Measurements from ENCODE around the gene WDR46. TPM values are rescaled to one million over a fixed set of nuclear protein-coding genes. Genes with fewer than 3 reads are reported as not detected.
A peak's percentile ranks its signal among the peaks of the same experiment; 100 is the strongest.

Gene WDR46
- total and polyA plus RNA-seq, 2 donors (not counting 3 experiments of a cell fraction or from before 2014, with no cell fraction given): 61.4 to 71.2 TPM

DNA sequence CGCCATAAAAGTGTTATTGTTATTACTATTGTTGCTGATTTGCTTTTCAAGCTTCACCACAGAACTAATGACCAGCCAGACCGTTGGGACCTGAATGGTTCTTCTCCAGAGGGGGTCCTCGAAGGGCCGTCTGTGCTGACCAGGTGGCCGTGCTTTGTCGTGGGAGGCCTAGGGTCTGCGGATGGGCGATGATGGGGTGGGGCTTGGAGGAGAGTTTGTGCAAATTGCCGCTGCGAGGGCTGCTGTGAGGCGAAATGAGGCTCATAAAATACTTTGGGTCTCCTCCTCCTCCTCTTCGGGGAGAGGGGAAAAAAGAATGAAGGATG is 34.5 kb upstream of the WDR46 start:
- H3K4me2 ChIP-seq (ENCODE audit: insufficient read depth, low read length): peak overlapping the region; percentile 65
- intact Hi-C loops (cut with micrococcal nuclease): loop anchor here (1.0 kb wide), 2 partner anchors 52 to 68 kb away; partner anchors contain the start of genes KIFC1 and VPS52
- H3K9me1 ChIP-seq (replicated peaks; ENCODE audit: control insufficient read depth, extremely low read depth, insufficient read depth, low read length): no peaks in the 10 kb centered on the region
- no peak overlapping the region for H3K9ac ChIP-seq (replicated peaks; ENCODE audit: extremely low read depth, insufficient read depth, low read length)
- dilution Hi-C loops (cut with MboI; ENCODE audit: extremely low pct_ligation_motif_present, low sequenced_read_pairs): no loop called here
- H4K20me1 ChIP-seq (replicated peaks; ENCODE audit: control insufficient read depth, extremely low read depth, insufficient read depth, low read length): no peaks in the 10 kb centered on the region
- peaks cover 43% of the 10 kb centered on the region for H3K4me1 ChIP-seq (ENCODE audit: control insufficient read depth, extremely low read depth, insufficient read depth, low read length)
- TF ChIP-seq, protein P1, sequence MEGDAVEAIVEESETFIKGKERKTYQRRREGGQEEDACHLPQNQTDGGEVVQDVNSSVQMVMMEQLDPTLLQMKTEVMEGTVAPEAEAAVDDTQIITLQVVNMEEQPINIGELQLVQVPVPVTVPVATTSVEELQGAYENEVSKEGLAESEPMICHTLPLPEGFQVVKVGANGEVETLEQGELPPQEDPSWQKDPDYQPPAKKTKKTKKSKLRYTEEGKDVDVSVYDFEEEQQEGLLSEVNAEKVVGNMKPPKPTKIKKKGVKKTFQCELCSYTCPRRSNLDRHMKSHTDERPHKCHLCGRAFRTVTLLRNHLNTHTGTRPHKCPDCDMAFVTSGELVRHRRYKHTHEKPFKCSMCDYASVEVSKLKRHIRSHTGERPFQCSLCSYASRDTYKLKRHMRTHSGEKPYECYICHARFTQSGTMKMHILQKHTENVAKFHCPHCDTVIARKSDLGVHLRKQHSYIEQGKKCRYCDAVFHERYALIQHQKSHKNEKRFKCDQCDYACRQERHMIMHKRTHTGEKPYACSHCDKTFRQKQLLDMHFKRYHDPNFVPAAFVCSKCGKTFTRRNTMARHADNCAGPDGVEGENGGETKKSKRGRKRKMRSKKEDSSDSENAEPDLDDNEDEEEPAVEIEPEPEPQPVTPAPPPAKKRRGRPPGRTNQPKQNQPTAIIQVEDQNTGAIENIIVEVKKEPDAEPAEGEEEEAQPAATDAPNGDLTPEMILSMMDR (IDR thresholded peaks at IDR 0.05; ENCODE audit: extremely low read depth in 1 of 2, insufficient read depth in 1 of 2, low read depth in 1 of 2, low read length in 2 of 2): no peak
- no peak for TF ChIP-seq GATA2 (IDR thresholded peaks at IDR 0.05; ENCODE audit: insufficient read depth, insufficient read length, low read depth, low read length)
- no peak for TF ChIP-seq EZH2 (IDR thresholded peaks at IDR 0.05; ENCODE audit: borderline replicate concordance, low read depth, low read length, severe bottlenecking)
- no peak for TF ChIP-seq POLR2A (IDR thresholded peaks at IDR 0.05; ENCODE audit: low read depth, low read length)
- no peak for TF ChIP-seq POLR2AphosphoS5 (IDR thresholded peaks at IDR 0.05; ENCODE audit: insufficient read depth, low read depth, low read length)
- TF ChIP-seq, protein P2, sequence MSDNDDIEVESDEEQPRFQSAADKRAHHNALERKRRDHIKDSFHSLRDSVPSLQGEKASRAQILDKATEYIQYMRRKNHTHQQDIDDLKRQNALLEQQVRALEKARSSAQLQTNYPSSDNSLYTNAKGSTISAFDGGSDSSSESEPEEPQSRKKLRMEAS (IDR thresholded peaks at IDR 0.05; ENCODE audit: insufficient read depth, insufficient read length): no peak
- TF ChIP-seq JUN (IDR thresholded peaks at IDR 0.05; ENCODE audit: borderline replicate concordance, insufficient read depth, insufficient read length, low read depth): no peak
- TF ChIP-seq FOS (IDR thresholded peaks at IDR 0.05; ENCODE audit: borderline replicate concordance, insufficient read depth, low read length): no peak
- no peak for TF ChIP-seq MYC (IDR thresholded peaks at IDR 0.05; ENCODE audit: low read depth, low read length)
- ChIA-PET POLR2A (interaction anchor here (0.8 to 1.2 kb wide), 2 partner anchors 35 to 52 kb away, joined by 5 to 6 read pairs; partner anchors contain the start of genes PFDN6, RPS18, VPS52 and WDR46), CTCF (interaction anchor here (1.1 kb wide), 1 partner anchor 24 kb away, joined by 4 read pairs; no protein-coding TSS in a partner anchor)
- H2AFZ ChIP-seq (ENCODE audit: low read depth, low read length): peak overlapping the region; percentile 97
- FAIRE-seq: no peak
- BruUV-seq (replicated peaks): no TSS peak
- peaks cover 5 to 22% of the 10 kb centered on the region in 2 experiments for H3K36me3 ChIP-seq (ENCODE audit: control insufficient read depth in 2 of 2, extremely low read depth in 1 of 2, insufficient read depth in 2 of 2, low read length in 2 of 2)
- no peak overlapping the region for H3K27ac ChIP-seq (ENCODE audit: insufficient read depth, low read depth, low read length)
- H3K79me2 ChIP-seq (ENCODE audit: control insufficient read depth, insufficient read depth, low read length): peaks cover 36% of the 10 kb centered on the region
- no peaks in the 10 kb centered on the region for H3K9me3 ChIP-seq (replicated peaks; ENCODE audit: control insufficient read depth, insufficient read depth, low read length)
- H3K4me3 ChIP-seq (replicated peaks in 1 of 3; ENCODE audit: insufficient read depth in 1 of 3, low read depth in 1 of 3, low read length in 3 of 3): peak overlapping the region; percentile 37 to 80 (median 80)
- DNase-seq (ENCODE audit: low read depth, low spot score): no peak
- H3K27me3 ChIP-seq (ENCODE audit: control insufficient read depth in 2 of 2, insufficient read depth in 2 of 2, low read length in 2 of 2): no peaks in the 10 kb centered on the region
